Right renal cortex interstitium (tissue), 3 donors: Measurements from ENCODE around the gene CSNK1D. TPM values are rescaled to one million over a fixed set of nuclear protein-coding genes. Genes with fewer than 3 reads are reported as not detected.

Source experiments
- DNase-seq, 3 donors: peaks; one replicate each; pipeline ENCODE4 v3.0.0-alpha.2; 2013; ENCODE audit warnings: low read depth in 3 of 3, low spot score in 2 of 3
- polyA plus RNA-seq, 3 donors: library from polyadenylated mRNA; unstranded; fragments of 120-200 nt; gene quantifications; one replicate each; pipeline ENCODE4 v1.2.1, GENCODE V29; 2013; ENCODE audit not compliant: insufficient read length in 3 of 3

CSNK1D gene
- polyA plus RNA-seq, 3 donors = 108 to 115 (median 112) TPM

- DNase-seq = no peak
Observed at GRCh38 chr17:82230609-82231311, 42.7 kb downstream of the CSNK1D start.

- no peak for DNase-seq
Observed at GRCh38 chr17:82229698-82230608, 43.5 kb downstream of the CSNK1D start.

- no peak for DNase-seq
Observed at GRCh38 chr17:82228842-82229697, 44.4 kb downstream of the CSNK1D start, which contains the start of gene SLC16A3. Gene SLC16A3, plus strand, starts transcription at chr17:82229042. Its CDS starts 6,967 bp downstream, at chr17:82236009.

- DNase-seq = no peak
Observed at GRCh38 chr17:82228278-82228841, 45.1 kb downstream of the CSNK1D start.

GRCh38 chr17:82227629-82228277 is 45.7 kb downstream of the CSNK1D start:
- DNase-seq = no peak

- DNase-seq = no peak
Observed at GRCh38 chr17:82226809-82227628, 46.5 kb downstream of the CSNK1D start.

GRCh38 chr17:82226146-82226808 is 47.2 kb downstream of the CSNK1D start:
- no peak for DNase-seq

- DNase-seq = no peak
Observed at GRCh38 chr17:82225368-82226029, 48.0 kb downstream of the CSNK1D start.

- no peak for DNase-seq
Observed at GRCh38 chr17:82224666-82225065, 48.8 kb downstream of the CSNK1D start.

- DNase-seq = no peak
Observed at GRCh38 chr17:82223517-82223916, 50.0 kb downstream of the CSNK1D start.

- DNase-seq = no peak
Observed at GRCh38 chr17:82222816-82223215, 50.7 kb downstream of the CSNK1D start.

- no peak for DNase-seq
Observed at GRCh38 chr17:82221341-82221902, 52.1 kb downstream of the CSNK1D start.

- DNase-seq = no peak
Observed at GRCh38 chr17:82219753-82220709, 53.5 kb downstream of the CSNK1D start.

GRCh38 chr17:82219083-82219482 is 54.4 kb downstream of the CSNK1D start:
- DNase-seq = no peak

- no peak for DNase-seq
Observed at GRCh38 chr17:82218349-82219075, 55.0 kb downstream of the CSNK1D start.
